H9 (cell line): Measurements from ENCODE around the gene LRRC28. TPM values are rescaled to one million over a fixed set of nuclear protein-coding genes. Genes with fewer than 3 reads are reported as not detected.

Source experiments
- DNase-seq: peaks from one replicate; pipeline ENCODE4 v3.0.0-alpha.2; 2017
- H2AFZ ChIP-seq: one replicate; pipeline ENCODE4 v1.6.1; 2013; ENCODE audit warnings: mild to moderate bottlenecking, low read length, control low read depth, moderate library complexity
- H2AK5ac ChIP-seq: 2 replicates; pipeline ENCODE4 v1.6.1; 2013; ENCODE audit warnings: low read length, control low read depth, mixed read lengths; ENCODE audit not compliant: insufficient read length
- H2BK120ac ChIP-seq: one replicate; pipeline ENCODE4 v1.6.1; 2013; ENCODE audit warnings: low read depth, mild to moderate bottlenecking, low read length, control low read depth, inconsistent platforms; ENCODE audit not compliant: poor library complexity, severe bottlenecking
- H2BK12ac ChIP-seq: 2 replicates; pipeline ENCODE4 v1.6.1; 2013; ENCODE audit warnings: low read length, control low read depth, mixed read lengths, low read depth; ENCODE audit not compliant: insufficient read length
- H2BK15ac ChIP-seq: 2 replicates; pipeline ENCODE4 v1.6.1; 2013; ENCODE audit warnings: low read depth, low read length, control low read depth
- H2BK20ac ChIP-seq: one replicate; pipeline ENCODE4 v1.6.1; 2013; ENCODE audit warnings: low read depth, mild to moderate bottlenecking, low read length, control low read depth, inconsistent platforms; ENCODE audit not compliant: poor library complexity, severe bottlenecking
- H2BK5ac ChIP-seq: 2 replicates; pipeline ENCODE4 v1.6.1; 2013; ENCODE audit warnings: low read length, control low read depth, mixed read lengths; ENCODE audit not compliant: insufficient read length
- H3K14ac ChIP-seq: 2 replicates; pipeline ENCODE4 v1.6.1; 2013; ENCODE audit warnings: low read length, control low read depth; ENCODE audit not compliant: insufficient read depth
- H3K18ac ChIP-seq: 2 replicates; pipeline ENCODE4 v1.6.1; 2013; ENCODE audit warnings: low read depth, mild to moderate bottlenecking, mixed read lengths, low read length, control low read depth; ENCODE audit not compliant: insufficient read length
- H3K23ac ChIP-seq: 2 replicates; pipeline ENCODE4 v1.6.1; 2013; ENCODE audit warnings: low read length, control low read depth, mixed read lengths, low read depth; ENCODE audit not compliant: insufficient read length
- H3K23me2 ChIP-seq: 2 replicates; pipeline ENCODE4 v1.6.1; 2013; ENCODE audit warnings: low read depth, mild to moderate bottlenecking, mixed read lengths, low read length, control low read depth; ENCODE audit not compliant: insufficient read length, poor library complexity, severe bottlenecking
- H3K27ac ChIP-seq: 2 replicates; pipeline ENCODE4 v1.5.1; 2013; ENCODE audit warnings: low read length, control low read depth, mixed read lengths, low read depth; ENCODE audit not compliant: insufficient read length
- H3K27me3 ChIP-seq: 2 replicates; pipeline ENCODE4 v1.6.1; 2013; ENCODE audit warnings: low read length, control low read depth, inconsistent platforms; ENCODE audit not compliant: insufficient read depth
- H3K4ac ChIP-seq: 2 replicates; pipeline ENCODE4 v1.6.1; 2013; ENCODE audit warnings: low read depth, mild to moderate bottlenecking, control low read depth, inconsistent platforms, low read length, moderate library complexity
- H3K4me1 ChIP-seq: 2 replicates; pipeline ENCODE4 v1.6.1; 2013; ENCODE audit warnings: low read length, control low read depth, inconsistent platforms; ENCODE audit not compliant: insufficient read depth
- H3K4me2 ChIP-seq: 2 replicates; pipeline ENCODE4 v1.6.1; 2013; ENCODE audit warnings: low read length, control low read depth, mixed read lengths; ENCODE audit not compliant: insufficient read length, insufficient read depth
- H3K56ac ChIP-seq: 2 replicates; pipeline ENCODE4 v1.6.1; 2013; ENCODE audit warnings: low read depth, mild to moderate bottlenecking, mixed read lengths, low read length, control low read depth; ENCODE audit not compliant: insufficient read length
- H3K79me1 ChIP-seq: 2 replicates; pipeline ENCODE4 v1.6.1; 2013; ENCODE audit warnings: low read depth, mild to moderate bottlenecking, moderate library complexity, low read length, control low read depth, inconsistent platforms; ENCODE audit not compliant: insufficient read depth, poor library complexity, severe bottlenecking
- H3K79me2 ChIP-seq: 2 replicates; pipeline ENCODE4 v1.6.1; 2013; ENCODE audit warnings: low read length, control low read depth, inconsistent platforms; ENCODE audit not compliant: insufficient read depth
- H3K9ac ChIP-seq: 2 replicates; pipeline ENCODE4 v1.6.1; 2013; ENCODE audit warnings: low read length, control low read depth, mixed read lengths; ENCODE audit not compliant: insufficient read length; ENCODE audit errors: extremely low read depth
- H3K9me3 ChIP-seq: one replicate; pipeline ENCODE4 v1.6.1; 2013; ENCODE audit warnings: low read depth, low read length, inconsistent platforms; ENCODE audit not compliant: control insufficient read depth
- H3T11ph ChIP-seq: one replicate; pipeline ENCODE4 v1.6.1; 2013; ENCODE audit warnings: mild to moderate bottlenecking, low read length, control low read depth, inconsistent platforms
- H4K20me1 ChIP-seq: one replicate; pipeline ENCODE4 v1.6.1; 2013; ENCODE audit not compliant: control insufficient read depth, insufficient read length, insufficient read depth
- H4K5ac ChIP-seq: 2 replicates; pipeline ENCODE4 v1.6.1; 2013; ENCODE audit warnings: low read depth, mild to moderate bottlenecking, mixed read lengths, low read length, control low read depth; ENCODE audit not compliant: insufficient read length
- H4K8ac ChIP-seq: replicated peaks from 2 replicates; pipeline ENCODE4 v1.6.1; 2013; ENCODE audit warnings: low read length, control low read depth, mixed read lengths, low read depth; ENCODE audit not compliant: insufficient read length
- H4K91ac ChIP-seq: 2 replicates; pipeline ENCODE4 v1.6.1; 2013; ENCODE audit warnings: low read depth, mild to moderate bottlenecking, moderate library complexity, mixed read lengths, low read length, control low read depth; ENCODE audit not compliant: insufficient read length
- H3K27ac Mint-ChIP-seq, 3 experiments: 2 replicates in 2 of 3; 3 replicates in 1 of 3; pipeline ENCODE4 v1.8.0; 2020 to 2021; ENCODE audit warnings: mixed read lengths in 3 of 3, mild to moderate bottlenecking in 1 of 3, moderate library complexity in 1 of 3
- H3K27me3 Mint-ChIP-seq: 2 replicates; pipeline ENCODE4 v1.8.0; 2021; ENCODE audit warnings: low read depth, mild to moderate bottlenecking, moderate library complexity, mixed read lengths
- H3K36me3 Mint-ChIP-seq, 3 experiments: 2 replicates in 2 of 3; 3 replicates in 1 of 3; pipeline ENCODE4 v1.8.0; 2020 to 2021; ENCODE audit warnings: low read depth in 3 of 3, mixed read lengths in 3 of 3; ENCODE audit not compliant: insufficient read depth in 1 of 3
- H3K4me1 Mint-ChIP-seq, 2 experiments: 2 replicates each; pipeline ENCODE4 v1.8.0; 2020; ENCODE audit warnings: mixed read lengths in 2 of 2
- H3K4me3 Mint-ChIP-seq, 2 experiments: 2 replicates in 1 of 2; 3 replicates in 1 of 2; pipeline ENCODE4 v1.8.0; 2020 to 2021; ENCODE audit warnings: mild to moderate bottlenecking in 2 of 2, mixed read lengths in 2 of 2, moderate library complexity in 1 of 2
- H3K9me3 Mint-ChIP-seq, 2 experiments: 2 replicates in 1 of 2; 3 replicates in 1 of 2; pipeline ENCODE4 v1.8.0; 2020; ENCODE audit warnings: mild to moderate bottlenecking in 2 of 2, mixed read lengths in 2 of 2, moderate library complexity in 1 of 2
- CTCF ChIP-seq: fragments of 200-600 bp; sonication (generic); conservative IDR thresholded peaks from 3 replicates; pipeline ENCODE4 v1.8.0; 2021; ENCODE audit warnings: antibody characterized with exemption, mild to moderate bottlenecking
- WGBS: extraction: QIAGEN DNeasy Blood & Tissue Kit; methylation state at CpG from one replicate; pipeline ENCODE4 v1.1.7; 2013; ENCODE audit warnings: missing lambda C conversion rate, low lambda C conversion rate, mixed read lengths; ENCODE audit not compliant: insufficient read length; ENCODE audit errors: extremely low coverage; 5-methylcytosine and 5-hydroxymethylcytosine counted together
- total RNA-seq: library from RNA; stranded (reverse); gene quantifications from 2 replicates; pipeline ENCODE4 v1.2.1, GENCODE V29; 2021

Gene LRRC28
- total RNA-seq, 1 experiment from 2014 or later, result 17.6 TPM

- Histone ChIP-seq H2AFZ (no peak overlapping the region), H2BK120ac (no peak overlapping the region), H3K27me3 (no peaks in the 10 kb centered on the region), H4K91ac (no peak overlapping the region), H4K20me1 (no peaks in the 10 kb centered on the region), H2BK20ac (no peak overlapping the region), H2BK15ac (no peak overlapping the region), H3K14ac (no peak overlapping the region), H2BK12ac (no peak overlapping the region), H3K23me2 (peaks cover 3% of the 10 kb centered on the region), H3K79me1 (no peaks in the 10 kb centered on the region), H3K4me2 (peak overlapping the region; percentile 99), H2AK5ac (no peak overlapping the region), H3K4ac (no peak overlapping the region), H3T11ph (no peak overlapping the region), H3K9me3 (no peaks in the 10 kb centered on the region), H4K5ac (no peak overlapping the region), H3K56ac (no peak overlapping the region), H2BK5ac (no peak overlapping the region), H3K4me1 (no peaks in the 10 kb centered on the region; the same call in 1 of the 2 replicates), H3K27ac (no peak overlapping the region), H3K18ac (no peak overlapping the region), H3K23ac (no peak overlapping the region), H4K8ac (no peak overlapping the region), H3K79me2 (no peaks in the 10 kb centered on the region; the same call in 1 of the 2 replicates), H3K9ac (peak overlapping the region; percentile 36)
- H3K9me3 Mint-ChIP-seq, result no peaks in the 10 kb centered on the region
- H3K27me3 Mint-ChIP-seq, result no peaks in the 10 kb centered on the region
- H3K4me3 Mint-ChIP-seq, result no peak overlapping the region; a peak in 1 of 5 replicates
- H3K36me3 Mint-ChIP-seq, result no peaks in the 10 kb centered on the region
- no peak for DNase-seq
- H3K27ac Mint-ChIP-seq, result no peak overlapping the region
- WGBS, result no CpG with 5 or more reads among the region's 4 CpGs
- no peak for TF ChIP-seq CTCF
- H3K4me1 Mint-ChIP-seq, result peaks cover 16 to 17% of the 10 kb centered on the region in 2 experiments; a peak in 3 of 4 replicates
Measured at GRCh38 chr15:99250001-99250400, 1.3 kb upstream of the LRRC28 start.
